Keratinocyte (primary cell): ENCODE data around the gene SAMD11.
"Not testable (repeated sequence)": the region's sequence is repeated elsewhere in the genome, so short reads cannot be mapped to it uniquely, and the experiment has no call there.

Source experiments
- EZH2 ChIP-seq: IDR thresholded peaks from one replicate; pipeline ENCODE4 v1.6.1; 2012; ENCODE audit warnings: inconsistent platforms, mild to moderate bottlenecking, low read length, moderate library complexity
- TF ChIP-seq, protein P1 (sequence below), 3 experiments: IDR thresholded peaks in 1 of 3; conservative IDR thresholded peaks in 1 of 3; optimal IDR thresholded peaks in 1 of 3; 2 replicates in 2 of 3; 3 replicates in 1 of 3; pipeline versions ENCODE3 to v1.5.1; 2011; ENCODE audit warnings: low read length in 3 of 3, mild to moderate bottlenecking in 3 of 3, moderate library complexity in 2 of 3, control low read depth in 1 of 3, inconsistent platforms in 1 of 3; ENCODE audit not compliant: insufficient read depth in 2 of 3; ENCODE audit errors: extremely low read depth in 1 of 3

DNA sequence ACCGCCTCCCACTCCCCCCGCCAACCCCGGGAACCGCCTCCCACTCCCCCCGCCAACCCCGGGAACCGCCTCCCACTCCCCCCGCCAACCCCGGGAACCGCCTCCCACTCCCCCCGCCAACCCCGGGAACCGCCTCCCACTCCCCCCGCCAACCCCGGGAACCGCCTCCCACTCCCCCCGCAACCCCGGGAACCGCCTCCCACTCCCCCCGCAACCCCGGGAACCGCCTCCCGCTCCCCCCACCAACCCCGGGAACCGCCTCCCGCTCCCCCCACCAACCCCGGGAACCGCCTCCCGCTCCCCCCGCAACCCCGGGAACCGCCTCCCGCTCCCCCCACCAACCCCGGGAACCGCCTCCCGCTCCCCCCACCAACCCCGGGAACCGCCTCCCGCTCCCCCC, 53.1 kb downstream of the SAMD11 start:
- TF ChIP-seq, protein P1, sequence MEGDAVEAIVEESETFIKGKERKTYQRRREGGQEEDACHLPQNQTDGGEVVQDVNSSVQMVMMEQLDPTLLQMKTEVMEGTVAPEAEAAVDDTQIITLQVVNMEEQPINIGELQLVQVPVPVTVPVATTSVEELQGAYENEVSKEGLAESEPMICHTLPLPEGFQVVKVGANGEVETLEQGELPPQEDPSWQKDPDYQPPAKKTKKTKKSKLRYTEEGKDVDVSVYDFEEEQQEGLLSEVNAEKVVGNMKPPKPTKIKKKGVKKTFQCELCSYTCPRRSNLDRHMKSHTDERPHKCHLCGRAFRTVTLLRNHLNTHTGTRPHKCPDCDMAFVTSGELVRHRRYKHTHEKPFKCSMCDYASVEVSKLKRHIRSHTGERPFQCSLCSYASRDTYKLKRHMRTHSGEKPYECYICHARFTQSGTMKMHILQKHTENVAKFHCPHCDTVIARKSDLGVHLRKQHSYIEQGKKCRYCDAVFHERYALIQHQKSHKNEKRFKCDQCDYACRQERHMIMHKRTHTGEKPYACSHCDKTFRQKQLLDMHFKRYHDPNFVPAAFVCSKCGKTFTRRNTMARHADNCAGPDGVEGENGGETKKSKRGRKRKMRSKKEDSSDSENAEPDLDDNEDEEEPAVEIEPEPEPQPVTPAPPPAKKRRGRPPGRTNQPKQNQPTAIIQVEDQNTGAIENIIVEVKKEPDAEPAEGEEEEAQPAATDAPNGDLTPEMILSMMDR (optimal IDR thresholded peaks at IDR 0.05 in 1 of 3, IDR thresholded peaks at IDR 0.05 in 1 of 3, conservative IDR thresholded peaks at IDR 0.05 in 1 of 3; ENCODE audit: extremely low read depth in 1 of 3, insufficient read depth in 2 of 3, low read length in 3 of 3): not testable (repeated sequence)
- TF ChIP-seq EZH2: not testable (repeated sequence)
